ENCODE data around the gene ATP2A3.

DNA sequence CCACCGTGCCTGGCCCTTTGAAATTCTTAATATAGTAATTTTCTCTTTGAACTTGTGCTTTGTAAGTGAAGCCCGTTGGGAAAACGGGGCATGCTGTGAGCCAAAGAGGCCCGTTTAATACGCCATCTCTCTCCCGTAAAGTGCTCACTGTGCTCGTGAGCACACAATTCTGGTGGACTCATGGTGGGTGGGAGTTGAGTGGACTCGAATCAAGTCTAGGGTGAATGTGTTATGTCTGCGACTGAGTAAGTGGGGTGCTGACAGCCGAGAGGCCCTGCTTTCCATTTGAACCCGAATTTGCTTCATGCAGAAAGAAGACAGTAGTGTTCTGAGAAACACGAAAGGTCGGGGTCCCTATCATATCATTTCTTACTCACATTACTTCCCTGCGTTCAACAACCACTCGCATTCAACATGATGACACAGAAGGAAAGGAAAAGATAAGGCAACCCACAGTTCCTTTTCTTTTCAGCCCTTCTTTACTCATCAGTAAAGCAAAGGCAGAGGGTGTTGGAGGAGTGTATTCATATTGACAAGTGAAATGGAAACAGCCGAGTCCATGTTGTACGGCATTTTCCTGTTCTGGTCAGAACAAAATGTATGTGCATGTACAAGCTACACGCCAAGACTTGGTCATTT lies 4.8 kb upstream of the ATP2A3 start:
- TF ChIP-seq, protein P1, sequence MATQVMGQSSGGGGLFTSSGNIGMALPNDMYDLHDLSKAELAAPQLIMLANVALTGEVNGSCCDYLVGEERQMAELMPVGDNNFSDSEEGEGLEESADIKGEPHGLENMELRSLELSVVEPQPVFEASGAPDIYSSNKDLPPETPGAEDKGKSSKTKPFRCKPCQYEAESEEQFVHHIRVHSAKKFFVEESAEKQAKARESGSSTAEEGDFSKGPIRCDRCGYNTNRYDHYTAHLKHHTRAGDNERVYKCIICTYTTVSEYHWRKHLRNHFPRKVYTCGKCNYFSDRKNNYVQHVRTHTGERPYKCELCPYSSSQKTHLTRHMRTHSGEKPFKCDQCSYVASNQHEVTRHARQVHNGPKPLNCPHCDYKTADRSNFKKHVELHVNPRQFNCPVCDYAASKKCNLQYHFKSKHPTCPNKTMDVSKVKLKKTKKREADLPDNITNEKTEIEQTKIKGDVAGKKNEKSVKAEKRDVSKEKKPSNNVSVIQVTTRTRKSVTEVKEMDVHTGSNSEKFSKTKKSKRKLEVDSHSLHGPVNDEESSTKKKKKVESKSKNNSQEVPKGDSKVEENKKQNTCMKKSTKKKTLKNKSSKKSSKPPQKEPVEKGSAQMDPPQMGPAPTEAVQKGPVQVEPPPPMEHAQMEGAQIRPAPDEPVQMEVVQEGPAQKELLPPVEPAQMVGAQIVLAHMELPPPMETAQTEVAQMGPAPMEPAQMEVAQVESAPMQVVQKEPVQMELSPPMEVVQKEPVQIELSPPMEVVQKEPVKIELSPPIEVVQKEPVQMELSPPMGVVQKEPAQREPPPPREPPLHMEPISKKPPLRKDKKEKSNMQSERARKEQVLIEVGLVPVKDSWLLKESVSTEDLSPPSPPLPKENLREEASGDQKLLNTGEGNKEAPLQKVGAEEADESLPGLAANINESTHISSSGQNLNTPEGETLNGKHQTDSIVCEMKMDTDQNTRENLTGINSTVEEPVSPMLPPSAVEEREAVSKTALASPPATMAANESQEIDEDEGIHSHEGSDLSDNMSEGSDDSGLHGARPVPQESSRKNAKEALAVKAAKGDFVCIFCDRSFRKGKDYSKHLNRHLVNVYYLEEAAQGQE (IDR thresholded peaks at IDR 0.05; ENCODE audit: insufficient read depth in 1 of 2, low read depth in 2 of 2, low read length in 2 of 2), result no peak
- TF ChIP-seq POLR2AphosphoS5 (IDR thresholded peaks at IDR 0.05; ENCODE audit: low read depth, low read length) (no peak), TAF1 (IDR thresholded peaks at IDR 0.05; ENCODE audit: borderline replicate concordance, insufficient read depth, low read length) (no peak), SIN3A (IDR thresholded peaks at IDR 0.05; ENCODE audit: borderline replicate concordance, insufficient read depth, low read length) (no peak)

All from PFSK-1 (cell line).